ENCODE measurements around the gene SPINK7.
A peak's percentile ranks its signal among the peaks of the same experiment; 100 is the strongest.
"Not testable (repeated sequence)": the region's sequence is repeated elsewhere in the genome, so short reads cannot be mapped to it uniquely, and the experiment has no call there.

Gene SPINK7

GRCh38 chr5:148312153-148312552 lies at the start of gene SPINK7:
SPINK7 (plus strand) TSS chr5:148312423; CDS start chr5:148312484, 61 bp downstream.
- Histone ChIP-seq H3K4me3 (no peak within 1 kb of the TSS), H3K27ac (no peak within 1 kb of the TSS)

GRCh38 chr5:148267962-148268361 lies 44.3 kb upstream of the SPINK7 start:
- no peak overlapping the region for H3K4me3 ChIP-seq
- H3K27ac ChIP-seq = no peak overlapping the region

GRCh38 chr5:148268566-148268965 lies 43.7 kb upstream of the SPINK7 start, which contains the start of gene SPINK13:
SPINK13 (plus strand) TSS chr5:148268794; CDS start chr5:148270073, 1,279 bp downstream.
- no peak within 1 kb of the TSS for H3K27ac ChIP-seq

GRCh38 chr5:148275129-148275528 lies 37.1 kb upstream of the SPINK7 start:
- H3K27ac ChIP-seq, H3K4me3 ChIP-seq: not testable (repeated sequence)

More at GRCh38 chr5:148268566-148268965, 43.7 kb upstream of the SPINK7 start, which contains the start of gene SPINK13:
- no peak within 1 kb of the TSS for H3K4me3 ChIP-seq

- not testable (repeated sequence) for H3K27ac ChIP-seq
These were observed 31.3 kb upstream of the SPINK7 start for GRCh38 chr5:148280893-148281292.

GRCh38 chr5:148281336-148281735 lies 30.9 kb upstream of the SPINK7 start:
- H3K27ac ChIP-seq, H3K4me3 ChIP-seq: not testable (repeated sequence)

More at GRCh38 chr5:148280893-148281292, 31.3 kb upstream of the SPINK7 start:
- not testable (repeated sequence) for H3K4me3 ChIP-seq

- Histone ChIP-seq H3K4me3 (no peak overlapping the region), H3K27ac (no peak overlapping the region)
These were observed 21.7 kb upstream of the SPINK7 start for GRCh38 chr5:148290271-148291195.

GRCh38 chr5:148297731-148298130 lies 14.5 kb upstream of the SPINK7 start:
- Histone ChIP-seq H3K27ac (no peak overlapping the region), H3K4me3 (no peak overlapping the region)

- H3K27ac ChIP-seq = no peak overlapping the region
- no peak overlapping the region for H3K4me3 ChIP-seq
These were observed 5.8 kb upstream of the SPINK7 start for GRCh38 chr5:148306446-148306845.

GRCh38 chr5:148309019-148309418 lies 3.2 kb upstream of the SPINK7 start:
- no peak overlapping the region for H3K27ac ChIP-seq
- no peak overlapping the region for H3K4me3 ChIP-seq

- no peak overlapping the region for H3K4me3 ChIP-seq
- H3K27ac ChIP-seq = no peak overlapping the region
These were observed 2.5 kb upstream of the SPINK7 start for GRCh38 chr5:148309746-148310145.

- H3K4me3 ChIP-seq = no peak overlapping the region
- H3K27ac ChIP-seq = no peak overlapping the region
These were observed 739 bp upstream of the SPINK7 start for GRCh38 chr5:148311484-148311883.

- Histone ChIP-seq H3K4me3 (no peak overlapping the region), H3K27ac (no peak overlapping the region)
These were observed 2.0 kb downstream of the SPINK7 start for GRCh38 chr5:148314187-148314586.

- H3K4me3 ChIP-seq = no peak overlapping the region
- H3K27ac ChIP-seq = no peak overlapping the region
These were observed 2.5 kb downstream of the SPINK7 start for GRCh38 chr5:148314731-148315130.

- H3K4me3 ChIP-seq = peak overlapping the region in 4 of 7 experiments; percentile 12 to 39 (median 26)
- peak overlapping the region in 2 of 21 experiments; percentile 37 to 68 for H3K27ac ChIP-seq
These were observed 8.1 kb downstream of the SPINK7 start for GRCh38 chr5:148320011-148320963.

GRCh38 chr5:148333262-148333849 lies 21.1 kb downstream of the SPINK7 start:
- Histone ChIP-seq H3K4me3 (no peak overlapping the region), H3K27ac (no peak overlapping the region)

GRCh38 chr5:148335259-148335658 lies 23.0 kb downstream of the SPINK7 start, which contains the start of gene SPINK9:
SPINK9 (plus strand) TSS chr5:148335559; CDS start chr5:148335614, 55 bp downstream.
- Histone ChIP-seq H3K27ac (no peak within 1 kb of the TSS), H3K4me3 (no peak within 1 kb of the TSS)

GRCh38 chr5:148336704-148337435 lies 24.6 kb downstream of the SPINK7 start:
- Histone ChIP-seq H3K27ac (no peak overlapping the region), H3K4me3 (no peak overlapping the region)
